Spleen (tissue), 7 donors: ENCODE results near the gene RO60.

Source experiments
- CTCF ChIP-seq, 11 experiments: fragments of 200-600 bp in 7 of 11; fragments of 450-650 bp in 4 of 11; sonication (generic) in 4 of 11; IDR thresholded peaks in 8 of 11; conservative IDR thresholded peaks in 3 of 11; 1 replicate in 7 of 11; 2 replicates in 4 of 11; pipeline versions ENCODE4 v1.4.0 to v1.8.0; 2016 to 2021; ENCODE audit warnings: antibody characterized with exemption in 11 of 11, inconsistent platforms in 4 of 11, mild to moderate bottlenecking in 1 of 11
- POLR2A ChIP-seq, 3 donors: fragments of 450-650 bp; IDR thresholded peaks; one replicate each; pipeline ENCODE4 v1.5.1; 2017; ENCODE audit warnings: antibody characterized with exemption in 3 of 3, mild to moderate bottlenecking in 1 of 3
- donor health status: DM: no; HTN: no; CAD: no; lungs with moderate emphysema.
- donor health status: DM: no; HTN: no; CAD: no.
- donor health status: DM: no; HTN: no; CAD: no.

- TF ChIP-seq CTCF (IDR thresholded peaks at IDR 0.05 in 8 of 11, conservative IDR thresholded peaks at IDR 0.05 in 3 of 11) = no peak
- no peak for TF ChIP-seq POLR2A (IDR thresholded peaks at IDR 0.05)
These were observed 25.9 kb downstream of the RO60 start for GRCh38 chr1:193085263-193085662.
